Caco-2 (cell line): Measurements from ENCODE around the gene NKIRAS1. TPM values are rescaled to one million over a fixed set of nuclear protein-coding genes. Genes with fewer than 3 reads are reported as not detected.
A peak's percentile ranks its signal among the peaks of the same experiment; 100 is the strongest.

Experiments used
- BruUV-seq: library from RNA; stranded (reverse); fragments of 400-500 nt; replicated peaks from 2 replicates; lab custom pipeline; 2021; lab: Mats Ljungman, UMichigan
- CTCF ChIA-PET: fragments of 300-600 bp; sonication (Branson Sonifier 250); formaldehyde crosslinking; loops from one replicate; lab custom pipeline; 2022; ENCODE audit warnings: antibody characterized with exemption; lab: Charles Lee
- POLR2A ChIA-PET: fragments of 300-600 bp; sonication (Branson Sonifier 250); formaldehyde crosslinking; loops from one replicate; lab custom pipeline; 2022; ENCODE audit warnings: antibody characterized with exemption; lab: Charles Lee
- DNase-seq, 2 experiments: peaks; one replicate each; pipeline versions ENCODE4 v3.0.0 to v3.0.0-alpha.2; 2020 to 2022
- H3K27me3 ChIP-seq: replicated peaks from 2 replicates; pipeline ENCODE4 v1.6.0; 2011; ENCODE audit warnings: low read length; ENCODE audit not compliant: control insufficient read depth, insufficient read depth
- H3K36me3 ChIP-seq: 2 replicates; pipeline ENCODE4 v1.5.1; 2011; ENCODE audit warnings: low read length; ENCODE audit not compliant: control insufficient read depth, insufficient read depth
- H3K4me1 ChIP-seq: fragments of 250-450 bp; sonication (Bioruptor Pico); 2 replicates; pipeline ENCODE4 v1.5.1; 2020; ENCODE audit warnings: mild to moderate bottlenecking
- H3K4me3 ChIP-seq: 2 replicates; pipeline ENCODE4 v1.5.1; 2011; ENCODE audit warnings: low read depth, mild to moderate bottlenecking, control low read depth, low read length
- H3K9me3 ChIP-seq: fragments of 250-450 bp; sonication (Bioruptor Pico); 2 replicates; pipeline ENCODE4 v1.5.1; 2020; ENCODE audit warnings: mild to moderate bottlenecking, moderate library complexity
- H3K27ac Mint-ChIP-seq: one replicate; pipeline ENCODE4 v1.8.0; 2022; ENCODE audit warnings: mixed read lengths; ENCODE audit not compliant: unreplicated experiment
- H3K27me3 Mint-ChIP-seq: one replicate; pipeline ENCODE4 v1.8.0; 2022; ENCODE audit warnings: mixed read lengths; ENCODE audit not compliant: insufficient read depth, unreplicated experiment
- H3K36me3 Mint-ChIP-seq: one replicate; pipeline ENCODE4 v1.8.0; 2022; ENCODE audit warnings: mild to moderate bottlenecking, mixed read lengths; ENCODE audit not compliant: insufficient read depth, unreplicated experiment
- H3K4me1 Mint-ChIP-seq: one replicate; pipeline ENCODE4 v1.8.0; 2022; ENCODE audit warnings: low read depth, mixed read lengths; ENCODE audit not compliant: unreplicated experiment
- H3K4me3 Mint-ChIP-seq: one replicate; pipeline ENCODE4 v1.8.0; 2022; ENCODE audit warnings: mild to moderate bottlenecking, moderate library complexity, mixed read lengths; ENCODE audit not compliant: unreplicated experiment
- H3K9me3 Mint-ChIP-seq: one replicate; pipeline ENCODE4 v1.8.0; 2022; ENCODE audit warnings: mixed read lengths; ENCODE audit not compliant: unreplicated experiment
- intact Hi-C: fragments of 100-400 bp; cut with micrococcal nuclease; formaldehyde crosslinking; loops from one replicate; pipeline ENCODE4 v1.10.0; 2022; ENCODE audit not compliant: unreplicated experiment
- total RNA-seq: library from RNA; stranded (reverse); gene quantifications from 2 replicates; pipeline ENCODE4 v1.2.3, GENCODE V29; 2022
- TF ChIP-seq, protein P1 (sequence below), 2 experiments: fragments of 200-600 bp in 1 of 2; IDR thresholded peaks; 1 replicate in 1 of 2; 2 replicates in 1 of 2; pipeline versions ENCODE4 v1.5.1 to v1.8.0; 2011 to 2022; ENCODE audit warnings: antibody characterized with exemption in 1 of 2, control low read depth in 1 of 2, inconsistent platforms in 1 of 2, low read depth in 1 of 2, low read length in 1 of 2, mild to moderate bottlenecking in 1 of 2, moderate library complexity in 1 of 2; ENCODE audit not compliant: insufficient read depth in 1 of 2, severe bottlenecking in 1 of 2, unreplicated experiment in 1 of 2

Gene NKIRAS1
- total RNA-seq, 1 experiment from 2014 or later, result 6.8 TPM

DNA sequence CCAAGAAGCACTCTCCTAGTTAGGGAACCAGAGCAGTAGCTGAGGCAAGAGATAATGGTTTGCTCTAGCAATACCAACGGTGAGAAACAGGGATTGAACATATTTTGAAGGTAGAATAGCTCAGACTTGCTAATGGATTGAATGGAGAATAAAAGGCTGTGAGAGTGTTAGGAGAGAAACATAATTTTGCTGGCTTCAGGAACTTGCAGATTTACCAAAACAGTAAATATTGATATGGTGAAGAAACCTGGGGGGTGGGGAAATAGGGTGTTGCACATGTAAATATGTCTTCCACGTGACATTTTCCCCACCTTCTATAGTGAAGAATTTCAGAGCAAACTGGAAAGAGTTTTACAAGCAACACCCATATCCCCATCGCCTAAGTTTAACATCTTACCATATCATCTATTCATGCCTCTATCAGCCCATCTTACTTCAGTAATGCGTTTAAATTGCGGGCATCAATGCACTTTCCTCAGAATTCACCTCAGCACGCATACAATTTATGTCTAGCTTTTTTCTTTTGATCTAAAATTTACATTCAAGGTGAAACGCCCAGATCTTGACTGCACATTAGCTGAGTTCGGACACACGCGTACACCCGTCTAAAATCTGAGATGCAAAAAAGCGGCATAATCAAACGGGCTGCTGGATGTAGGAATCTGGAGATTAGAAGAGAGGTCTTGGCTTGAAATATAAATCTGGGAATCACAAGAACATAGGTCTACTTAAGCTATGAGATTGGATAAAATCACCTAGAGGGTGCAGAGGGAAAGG lies 27.4 kb upstream of the NKIRAS1 start:
- Histone ChIP-seq H3K4me1 (peaks cover 24% of the 10 kb centered on the region), H3K36me3 (no peaks in the 10 kb centered on the region), H3K4me3 (peak overlapping the region; percentile 61), H3K27me3 (no peaks in the 10 kb centered on the region), H3K9me3 (no peaks in the 10 kb centered on the region)
- peaks cover 21% of the 10 kb centered on the region for H3K4me1 Mint-ChIP-seq
- H3K36me3 Mint-ChIP-seq, result peaks cover 28% of the 10 kb centered on the region
- peak overlapping the region; percentile 94 for H3K4me3 Mint-ChIP-seq
- DNase-seq, result no peak
- ChIA-PET CTCF (no interaction called here), POLR2A (interaction anchor here (1.6 kb wide), 1 partner anchor 27 kb away, joined by 8 read pairs; the partner anchor contains the start of genes NKIRAS1 and RPL15)
- TF ChIP-seq, protein P1, sequence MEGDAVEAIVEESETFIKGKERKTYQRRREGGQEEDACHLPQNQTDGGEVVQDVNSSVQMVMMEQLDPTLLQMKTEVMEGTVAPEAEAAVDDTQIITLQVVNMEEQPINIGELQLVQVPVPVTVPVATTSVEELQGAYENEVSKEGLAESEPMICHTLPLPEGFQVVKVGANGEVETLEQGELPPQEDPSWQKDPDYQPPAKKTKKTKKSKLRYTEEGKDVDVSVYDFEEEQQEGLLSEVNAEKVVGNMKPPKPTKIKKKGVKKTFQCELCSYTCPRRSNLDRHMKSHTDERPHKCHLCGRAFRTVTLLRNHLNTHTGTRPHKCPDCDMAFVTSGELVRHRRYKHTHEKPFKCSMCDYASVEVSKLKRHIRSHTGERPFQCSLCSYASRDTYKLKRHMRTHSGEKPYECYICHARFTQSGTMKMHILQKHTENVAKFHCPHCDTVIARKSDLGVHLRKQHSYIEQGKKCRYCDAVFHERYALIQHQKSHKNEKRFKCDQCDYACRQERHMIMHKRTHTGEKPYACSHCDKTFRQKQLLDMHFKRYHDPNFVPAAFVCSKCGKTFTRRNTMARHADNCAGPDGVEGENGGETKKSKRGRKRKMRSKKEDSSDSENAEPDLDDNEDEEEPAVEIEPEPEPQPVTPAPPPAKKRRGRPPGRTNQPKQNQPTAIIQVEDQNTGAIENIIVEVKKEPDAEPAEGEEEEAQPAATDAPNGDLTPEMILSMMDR (IDR thresholded peaks at IDR 0.05; ENCODE audit: insufficient read depth in 1 of 2, low read depth in 1 of 2, low read length in 1 of 2, severe bottlenecking in 1 of 2, unreplicated experiment in 1 of 2), result no peak
- peak overlapping the region; percentile 97 for H3K27ac Mint-ChIP-seq
- BruUV-seq, result TSS peak; percentile 76
- H3K27me3 Mint-ChIP-seq, result no peaks in the 10 kb centered on the region
- intact Hi-C loops, result loop anchor here (10.0 kb wide), 1 partner anchor 511 kb away; no protein-coding TSS in a partner anchor
- peaks cover 2% of the 10 kb centered on the region for H3K9me3 Mint-ChIP-seq

DNA sequence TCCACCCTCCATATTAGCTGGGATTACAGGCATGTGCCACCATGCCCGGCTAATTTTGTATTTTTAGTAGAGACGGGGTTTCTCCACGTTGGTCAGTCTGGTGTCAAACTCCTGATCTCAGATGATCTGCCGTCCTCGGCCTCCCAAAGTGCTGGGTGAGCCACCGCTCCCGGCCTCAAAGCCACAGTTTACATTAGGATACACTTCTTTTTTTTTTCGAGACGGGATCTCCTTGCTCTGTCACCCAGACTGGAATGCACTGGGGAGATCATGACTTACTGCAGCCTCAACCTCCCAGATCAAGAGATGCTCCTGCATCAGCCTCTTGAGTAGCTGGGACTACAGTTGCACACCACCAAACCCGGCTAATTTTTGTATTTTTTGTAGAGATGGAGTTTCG lies 25.8 kb upstream of the NKIRAS1 start:
- no peaks in the 10 kb centered on the region for H3K9me3 ChIP-seq
- H3K36me3 ChIP-seq, result no peaks in the 10 kb centered on the region
- no peaks in the 10 kb centered on the region for H3K27me3 Mint-ChIP-seq
- BruUV-seq, result no TSS peak
- CTCF ChIA-PET, result no interaction called here
- no peak for DNase-seq
- peaks cover 9% of the 10 kb centered on the region for H3K9me3 Mint-ChIP-seq
- H3K4me3 Mint-ChIP-seq, result no peak overlapping the region
- TF ChIP-seq, protein P1 (IDR thresholded peaks at IDR 0.05; ENCODE audit: insufficient read depth in 1 of 2, low read depth in 1 of 2, low read length in 1 of 2, severe bottlenecking in 1 of 2, unreplicated experiment in 1 of 2), result no peak
- POLR2A ChIA-PET, result no interaction called here
- no peak overlapping the region for H3K4me3 ChIP-seq
- no peak overlapping the region for H3K27ac Mint-ChIP-seq
- intact Hi-C loops, result loop anchor here (10.0 kb wide), 1 partner anchor 512 kb away; no protein-coding TSS in a partner anchor
- peaks cover 13% of the 10 kb centered on the region for H3K4me1 ChIP-seq
- peaks cover 20% of the 10 kb centered on the region for H3K36me3 Mint-ChIP-seq
- no peaks in the 10 kb centered on the region for H3K27me3 ChIP-seq
- peaks cover 20% of the 10 kb centered on the region for H3K4me1 Mint-ChIP-seq

DNA sequence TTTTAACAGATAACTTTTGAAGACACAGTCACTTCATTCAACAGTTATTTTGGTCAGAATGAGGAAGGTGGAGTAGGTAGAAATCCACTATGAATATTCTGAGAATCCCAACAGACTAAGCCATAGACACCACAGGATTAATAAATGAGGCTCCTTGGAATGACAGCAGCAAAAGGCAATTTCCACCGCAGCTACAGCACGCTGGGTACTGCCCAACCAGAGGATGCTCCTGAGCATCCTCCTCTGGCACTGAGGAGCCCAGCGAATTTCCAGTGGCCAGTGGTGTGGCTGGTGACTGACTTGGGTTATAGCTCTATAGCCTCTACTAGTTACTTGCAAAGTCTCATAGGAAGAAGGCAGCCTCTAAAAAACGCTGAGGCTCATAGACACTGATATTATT lies 24.6 kb upstream of the NKIRAS1 start:
- H3K36me3 Mint-ChIP-seq, result peaks cover 15% of the 10 kb centered on the region
- no peak for DNase-seq
- BruUV-seq, result no TSS peak
- H3K27me3 ChIP-seq, result no peaks in the 10 kb centered on the region
- TF ChIP-seq, protein P1 (IDR thresholded peaks at IDR 0.05; ENCODE audit: insufficient read depth in 1 of 2, low read depth in 1 of 2, low read length in 1 of 2, severe bottlenecking in 1 of 2, unreplicated experiment in 1 of 2), result no peak
- no peak overlapping the region for H3K27ac Mint-ChIP-seq
- peaks cover 9% of the 10 kb centered on the region for H3K9me3 Mint-ChIP-seq
- H3K4me1 Mint-ChIP-seq, result peaks cover 13% of the 10 kb centered on the region
- H3K36me3 ChIP-seq, result no peaks in the 10 kb centered on the region
- no peaks in the 10 kb centered on the region for H3K9me3 ChIP-seq
- CTCF ChIA-PET, result no interaction called here
- POLR2A ChIA-PET, result no interaction called here
- H3K4me1 ChIP-seq, result peaks cover 4% of the 10 kb centered on the region; the same call in 1 of the 2 replicates
- intact Hi-C loops, result loop anchor here (10.0 kb wide), 1 partner anchor 513 kb away; no protein-coding TSS in a partner anchor
- no peak overlapping the region for H3K4me3 ChIP-seq
- H3K27me3 Mint-ChIP-seq, result no peaks in the 10 kb centered on the region
- H3K4me3 Mint-ChIP-seq, result no peak overlapping the region
